Stimulated activated CD4-positive, alpha-beta T cell treated with anti-CD3 and anti-CD28 coated beads, Interleukin-12 subunit alpha, Interleukin-12 subunit beta, amount 100 ng/mL, for 24 hours (primary cell): ENCODE results near the gene DCAF4.
"Not testable (repeated sequence)": the region's sequence is repeated elsewhere in the genome, so short reads cannot be mapped to it uniquely, and the experiment has no call there.

Experiments used
- DNase-seq, 2 experiments: peaks; one replicate each; pipeline ENCODE4 v3.0.0-alpha.2; 2020; ENCODE audit warnings: low read depth in 2 of 2

DCAF4 gene

DNA sequence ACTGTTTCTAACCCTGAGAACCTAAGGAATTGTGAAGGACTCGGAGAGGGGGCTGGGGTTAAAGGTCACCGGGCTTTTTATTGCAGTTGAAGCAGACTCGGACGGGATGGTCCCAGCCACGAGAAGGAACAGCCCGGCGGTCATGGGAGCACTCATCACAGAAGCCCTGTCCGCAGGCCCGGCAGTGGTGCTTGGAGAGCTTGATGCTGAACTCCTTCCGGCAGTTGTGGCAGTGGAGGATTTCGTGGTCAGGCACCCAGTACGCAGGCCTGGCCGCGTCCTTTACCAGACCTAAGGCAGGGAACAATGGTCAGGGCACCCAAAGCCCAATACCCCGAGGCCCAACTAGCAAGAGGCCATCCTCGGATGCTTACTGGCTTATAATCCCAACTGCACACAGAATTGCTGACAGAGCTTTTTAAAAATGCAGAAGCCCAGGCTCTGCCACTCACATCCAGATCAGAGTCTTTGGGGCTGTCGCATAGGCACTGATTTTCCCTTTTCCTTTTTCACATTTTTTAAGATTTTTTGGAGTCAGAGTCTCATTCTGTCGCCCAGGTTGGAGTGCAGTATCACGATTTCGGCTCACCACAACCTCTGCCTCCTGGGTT lies 44.7 kb downstream of the DCAF4 start:
- DNase-seq: no peak

DNA sequence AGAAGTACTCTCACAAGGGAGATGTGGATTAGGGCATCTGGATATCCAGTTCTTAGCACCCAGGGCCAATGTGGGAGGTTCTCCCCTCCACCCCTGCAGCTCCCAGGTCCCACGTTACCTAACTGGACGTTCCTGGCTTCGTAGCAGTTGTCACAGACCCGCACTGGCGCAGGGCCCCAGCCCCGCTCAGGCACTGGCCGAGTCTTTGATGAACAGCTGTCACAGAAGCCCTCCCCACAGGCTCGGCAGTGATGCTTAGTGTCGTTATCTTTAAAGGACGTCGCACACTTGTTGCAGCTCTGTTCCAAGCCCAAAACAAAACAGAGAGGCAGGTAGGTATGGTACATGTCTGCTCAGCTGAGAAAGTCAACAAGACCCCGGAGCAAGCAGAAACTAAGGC lies 48.4 kb downstream of the DCAF4 start:
- DNase-seq: no peak

- no peak for DNase-seq
Measured at GRCh38 chr14:72975770-72976169, 49.5 kb downstream of the DCAF4 start.

DNA sequence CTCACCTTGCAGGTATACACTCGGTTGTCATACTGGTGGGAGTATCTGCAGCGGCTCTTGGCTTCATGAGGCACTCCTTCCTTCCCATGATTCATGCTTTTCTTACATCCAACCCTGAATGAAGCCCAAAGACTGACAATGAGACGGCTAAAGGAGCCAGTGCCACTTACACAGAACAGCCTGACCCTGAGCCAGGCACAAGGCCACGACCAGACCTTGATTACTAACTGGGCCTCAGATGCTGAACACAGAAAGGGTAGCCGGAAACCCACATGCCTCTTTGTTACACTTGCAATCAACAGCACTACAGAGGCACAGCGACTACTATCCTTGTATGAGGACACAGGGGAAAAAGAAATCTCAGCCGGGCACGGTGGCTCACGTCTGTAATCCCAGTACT lies 52.6 kb downstream of the DCAF4 start:
- DNase-seq: no peak

DNA sequence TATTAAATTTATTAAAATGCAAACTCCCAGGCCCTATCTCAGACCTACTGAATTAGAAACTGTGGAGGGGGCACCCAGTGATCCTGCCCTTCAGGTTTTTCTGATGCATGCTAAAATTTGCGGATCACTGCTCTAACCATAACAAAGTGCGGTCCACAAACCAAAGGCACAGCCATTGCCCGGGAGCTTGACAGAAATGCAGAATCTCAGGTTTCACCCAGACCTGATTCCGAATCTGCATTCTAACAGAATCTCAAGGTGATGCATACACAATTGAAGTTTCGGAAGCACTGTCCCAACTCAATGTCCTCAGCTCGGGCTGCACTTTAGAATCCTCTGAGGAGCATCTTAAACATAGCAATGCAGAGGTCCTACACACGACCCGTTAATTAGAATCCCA lies 54.6 kb downstream of the DCAF4 start:
- DNase-seq: no peak

DNA sequence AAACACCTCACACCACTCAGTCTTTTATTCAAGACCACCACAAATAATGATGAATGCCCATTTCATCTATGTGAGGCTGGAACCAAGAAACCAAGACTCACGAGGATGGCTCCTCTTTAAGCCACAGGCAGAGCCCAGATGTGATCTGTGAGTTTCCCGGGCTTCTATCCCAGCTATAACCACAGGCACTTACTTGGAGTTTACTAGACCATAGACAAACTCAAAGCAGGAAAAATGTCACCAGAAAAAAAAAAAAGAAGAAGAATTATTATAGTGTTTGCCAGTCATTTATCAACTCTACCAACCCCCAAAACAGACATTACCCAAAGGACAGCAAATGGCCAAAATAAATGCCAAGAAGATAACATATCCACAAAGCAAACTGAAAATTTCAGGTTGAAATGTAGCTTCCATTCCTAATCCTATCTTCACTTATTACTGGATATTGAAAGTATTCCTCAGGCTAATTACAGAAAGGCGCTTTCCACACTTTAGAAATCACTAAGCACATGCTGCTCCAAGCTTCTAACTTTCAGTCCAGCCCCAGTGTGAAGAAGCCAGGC lies 56.0 kb downstream of the DCAF4 start:
- no peak for DNase-seq

DNA sequence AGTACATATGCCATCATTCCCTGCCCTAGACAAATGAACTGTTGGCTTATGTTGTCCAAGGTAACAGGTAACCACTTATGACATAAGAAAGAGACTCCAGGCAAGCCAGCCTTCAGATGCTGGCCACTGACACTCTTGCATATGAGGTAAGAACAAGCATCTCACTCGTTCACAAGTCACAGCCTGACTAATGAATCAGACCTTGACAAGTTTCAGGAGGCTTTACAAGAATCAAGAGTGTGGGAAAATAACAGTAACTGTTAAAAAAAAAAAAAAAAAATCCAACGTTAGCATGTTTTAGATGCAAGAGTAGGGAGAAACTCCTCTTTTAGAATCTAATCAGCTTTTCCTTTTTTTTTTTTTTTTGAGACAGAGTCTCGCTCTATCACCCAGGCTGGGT lies 60.0 kb downstream of the DCAF4 start:
- no peak for DNase-seq

GRCh38 chr14:72986857-72987256 lies 60.6 kb downstream of the DCAF4 start:
- no peak for DNase-seq

GRCh38 chr14:72990171-72990570 lies 63.9 kb downstream of the DCAF4 start:
- DNase-seq: no peak

- no peak for DNase-seq
Measured at GRCh38 chr14:72996916-72997315, 70.7 kb downstream of the DCAF4 start.

GRCh38 chr14:72998252-72998903 lies 72.1 kb downstream of the DCAF4 start:
- no peak for DNase-seq

GRCh38 chr14:72999316-72999715 lies 73.1 kb downstream of the DCAF4 start:
- no peak for DNase-seq

- no peak for DNase-seq
Measured at GRCh38 chr14:73000073-73000472, 73.8 kb downstream of the DCAF4 start.

- no peak for DNase-seq
Measured at GRCh38 chr14:73003681-73004080, 77.4 kb downstream of the DCAF4 start.

- not testable (repeated sequence) for DNase-seq
Measured at GRCh38 chr14:73004641-73005040, 78.4 kb downstream of the DCAF4 start.

DNA sequence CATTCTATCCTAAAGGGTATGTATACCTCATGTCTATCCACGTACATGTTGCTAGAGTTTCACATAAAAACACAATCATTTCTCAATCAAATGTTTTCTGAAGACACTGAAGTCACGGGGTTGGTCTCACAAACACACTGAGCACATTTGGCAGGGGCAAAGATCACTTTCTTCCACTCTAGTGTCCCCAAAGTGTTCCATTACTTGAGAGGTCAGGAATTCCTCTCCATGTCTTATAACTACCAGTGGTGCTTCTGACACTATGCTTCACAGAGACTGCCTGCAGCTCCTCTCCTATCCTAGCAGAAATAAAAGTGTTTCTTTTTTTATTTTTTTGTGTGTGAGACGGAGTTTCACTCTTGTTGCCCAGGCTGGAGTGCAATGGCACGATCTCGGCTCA lies 81.6 kb downstream of the DCAF4 start:
- DNase-seq: no peak

DNA sequence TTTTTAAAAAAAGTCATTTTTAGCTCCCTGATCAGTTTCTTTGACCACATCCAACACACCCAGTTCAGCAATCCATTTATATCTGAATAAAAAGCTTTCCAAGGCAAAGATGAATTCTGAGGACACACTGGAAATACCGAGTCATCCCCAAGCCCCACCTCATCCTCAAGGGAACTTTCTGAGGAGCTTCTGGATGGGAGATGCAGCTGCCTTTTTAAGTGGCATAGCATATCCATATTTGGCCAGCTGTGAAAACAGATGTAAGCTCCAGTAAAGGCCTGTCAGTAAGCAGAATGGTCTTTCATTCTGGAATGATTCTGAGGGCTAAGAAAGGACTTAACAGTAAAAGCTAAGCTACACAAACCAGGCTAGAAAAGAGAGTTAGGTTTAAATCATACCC lies 82.2 kb downstream of the DCAF4 start:
- no peak for DNase-seq
